GM19023 (cell line): ENCODE measurements around the gene PPP6R1.

Source experiments
- ATAC-seq: cut with Tn5 transposase; IDR thresholded peaks from one replicate; pipeline ENCODE4 v1.9.1; 2021; ENCODE audit warnings: mild to moderate bottlenecking, moderate library complexity; ENCODE audit not compliant: unreplicated experiment

PPP6R1 gene

GRCh38 chr19:55244004-55244680, 14.7 kb downstream of the PPP6R1 start:
- ATAC-seq, result no peak

- ATAC-seq, result no peak
These were observed 16.3 kb downstream of the PPP6R1 start for GRCh38 chr19:55242517-55242916.

GRCh38 chr19:55241935-55242464, 16.8 kb downstream of the PPP6R1 start:
- ATAC-seq, result no peak

DNA sequence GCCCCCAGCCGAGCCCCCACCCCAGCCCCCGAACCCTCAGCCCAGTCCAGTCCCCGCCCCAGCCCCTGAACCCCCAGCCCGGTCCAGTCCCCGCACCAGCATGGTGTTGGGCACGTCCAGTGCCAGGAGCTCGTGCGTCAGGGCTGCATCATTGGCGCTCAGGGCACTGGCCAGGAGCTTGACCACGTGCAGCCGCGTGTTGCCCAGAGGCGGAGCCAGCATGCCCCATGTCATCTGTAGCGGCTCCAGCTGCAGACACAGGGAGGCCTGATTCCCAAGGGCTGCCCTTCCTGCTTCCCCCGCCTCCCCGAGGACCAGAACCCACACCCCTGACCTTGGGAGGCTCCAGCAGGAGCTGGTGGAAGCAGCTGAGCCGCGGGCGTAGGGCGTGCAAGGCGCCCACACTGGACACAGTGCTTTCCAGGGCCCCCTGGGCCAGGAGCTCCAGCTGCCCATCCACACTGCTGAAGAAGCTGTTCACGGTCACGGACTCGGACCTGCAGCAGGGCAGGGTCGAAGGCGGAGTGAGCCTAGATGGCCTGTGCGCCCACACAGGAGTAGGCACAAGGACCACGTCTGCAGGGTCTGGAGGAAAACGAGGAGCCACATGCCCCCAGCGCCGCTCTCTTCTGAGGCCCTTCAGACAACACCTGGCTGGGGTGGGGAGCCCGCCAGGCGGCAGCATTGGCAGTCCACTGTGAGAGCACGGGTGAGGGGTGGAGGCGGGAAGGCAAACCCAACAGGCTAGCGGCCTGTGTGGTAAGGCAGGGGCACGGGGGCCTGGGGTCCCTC, 17.5 kb downstream of the PPP6R1 start:
- no peak for ATAC-seq

DNA sequence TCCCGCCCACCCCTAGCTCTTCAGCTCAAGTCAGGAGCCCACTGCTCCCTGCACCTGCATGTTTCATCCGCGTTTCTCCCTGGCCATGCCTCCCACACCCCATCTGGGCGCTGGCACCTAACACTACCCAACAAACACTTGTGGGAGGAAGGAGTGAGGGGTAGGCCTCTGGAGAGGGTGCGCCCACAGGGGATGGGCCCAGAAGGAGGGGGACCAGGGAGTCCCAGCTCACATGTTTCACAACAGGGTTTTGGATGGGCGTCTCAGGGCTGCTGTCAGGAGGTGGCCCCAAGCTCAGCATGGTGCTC, 18.1 kb downstream of the PPP6R1 start:
- ATAC-seq, result no peak

DNA sequence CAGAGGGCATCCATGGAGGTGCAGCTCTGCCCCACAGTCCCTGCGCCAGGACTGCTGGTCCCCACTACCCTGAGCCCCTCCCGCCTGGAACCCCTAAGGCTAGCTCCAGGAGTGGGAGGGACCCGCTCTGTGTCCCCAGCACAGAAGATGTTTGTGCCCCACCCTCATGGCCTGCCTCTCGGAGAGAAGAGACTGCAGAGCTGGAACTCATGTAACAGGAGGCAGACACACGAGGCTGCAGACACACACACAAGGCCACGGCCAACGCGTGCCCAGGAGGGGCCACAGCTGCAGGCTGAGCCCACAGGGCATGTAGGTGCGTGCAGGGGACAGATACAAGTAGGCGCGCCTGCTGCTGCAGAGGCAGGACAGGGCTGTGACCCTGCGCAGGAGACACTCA, 19.8 kb downstream of the PPP6R1 start:
- no peak for ATAC-seq

DNA sequence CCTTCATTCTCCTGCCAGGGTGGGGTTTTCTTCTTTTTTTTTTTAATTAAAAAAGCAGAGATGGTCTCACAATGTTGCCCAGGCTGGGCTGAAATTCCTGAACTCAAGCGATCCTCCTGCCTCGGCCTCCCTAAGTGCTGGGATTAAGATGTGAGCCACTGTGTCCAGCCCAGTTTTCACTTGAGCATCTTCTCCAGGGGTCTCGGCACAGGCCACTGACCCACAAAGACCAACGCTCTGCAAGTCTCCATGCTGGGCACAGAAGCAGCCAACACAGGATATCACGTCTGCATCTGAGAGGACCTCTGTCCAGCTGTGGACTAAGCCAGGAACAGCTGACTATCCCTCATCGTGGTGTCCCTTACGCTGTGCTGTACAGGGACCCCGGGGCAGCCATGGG, 20.8 kb downstream of the PPP6R1 start:
- no peak for ATAC-seq

- no peak for ATAC-seq
These were observed 25.8 kb downstream of the PPP6R1 start for GRCh38 chr19:55232986-55233385.

DNA sequence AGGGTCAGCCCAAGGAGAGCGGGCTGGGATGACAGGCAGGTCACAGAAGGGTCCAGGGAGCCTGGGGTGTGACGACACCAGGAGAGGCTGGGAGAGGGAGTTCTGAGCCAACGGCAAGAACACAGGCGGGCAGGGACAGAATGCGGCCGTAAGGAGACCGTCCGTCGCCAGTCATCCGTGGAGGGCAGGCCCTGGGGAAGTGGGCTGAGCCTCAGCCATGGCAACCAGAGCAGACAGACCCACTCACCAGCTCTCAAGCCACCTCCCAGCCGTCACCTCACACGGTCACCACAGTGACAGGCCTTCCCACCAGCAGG, 26.6 kb downstream of the PPP6R1 start:
- ATAC-seq, result no peak

- ATAC-seq, result no peak
These were observed 27.2 kb downstream of the PPP6R1 start for GRCh38 chr19:55231391-55232285.

- no peak for ATAC-seq
These were observed 28.0 kb downstream of the PPP6R1 start for GRCh38 chr19:55230780-55231179.

DNA sequence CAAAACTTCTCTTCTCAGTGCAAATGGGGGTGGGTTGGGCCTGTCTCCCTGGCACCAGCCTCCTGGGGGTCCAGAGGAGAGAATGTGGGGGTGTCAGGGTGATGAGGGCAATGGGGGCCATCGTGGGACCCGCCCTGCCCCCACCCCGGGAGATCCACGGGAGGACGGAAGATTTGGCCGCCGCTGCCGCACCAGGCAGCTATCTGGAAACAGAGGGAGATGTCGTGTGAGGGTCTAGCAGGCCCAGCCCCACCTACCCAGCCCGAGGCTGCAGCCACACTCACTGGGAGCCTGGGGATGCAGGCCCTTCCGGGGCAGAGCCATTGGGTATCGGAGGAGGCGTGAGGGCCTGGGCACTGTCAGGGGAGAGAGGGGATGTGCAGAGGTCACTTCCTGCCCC, 28.5 kb downstream of the PPP6R1 start:
- no peak for ATAC-seq

GRCh38 chr19:55229789-55230182, 29.0 kb downstream of the PPP6R1 start:
- no peak for ATAC-seq

DNA sequence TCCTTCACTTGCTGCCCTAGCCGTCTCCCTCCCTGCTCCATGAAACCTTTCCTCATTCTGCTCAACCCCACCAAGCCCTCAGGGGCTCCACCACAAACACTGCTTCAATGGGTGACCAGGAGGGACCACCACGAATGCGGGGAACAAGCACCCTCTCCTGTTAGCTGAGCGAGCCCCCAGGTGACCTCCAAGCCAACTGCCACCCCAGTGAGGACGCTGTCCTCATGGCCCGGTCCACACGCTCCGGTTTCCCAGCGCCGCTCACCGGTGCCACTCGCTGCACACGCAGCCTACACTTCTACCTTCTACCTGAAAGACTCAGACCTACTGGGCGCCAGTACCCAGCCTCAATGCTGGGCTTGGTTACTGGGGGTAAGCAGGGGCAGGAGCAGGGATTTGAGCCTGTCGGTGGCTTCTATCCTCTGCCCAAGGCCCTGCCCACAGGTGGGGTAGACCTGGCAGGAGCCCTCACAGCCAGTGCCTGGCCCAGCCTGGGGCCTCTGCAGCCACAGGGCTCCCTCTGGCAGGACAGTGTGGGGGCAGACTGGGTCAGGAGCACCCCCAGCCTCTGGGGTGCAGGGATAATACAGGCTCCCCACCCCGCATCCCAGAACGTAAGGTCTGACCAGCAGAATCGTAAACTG, 29.6 kb downstream of the PPP6R1 start:
- no peak for ATAC-seq

GRCh38 chr19:55228403-55229031, 30.3 kb downstream of the PPP6R1 start, which contains the start of gene TMEM86B:
Gene TMEM86B, minus strand, starts transcription at chr19:55228763. Its CDS starts 22 bp downstream, at chr19:55228741.
- ATAC-seq, result no peak

DNA sequence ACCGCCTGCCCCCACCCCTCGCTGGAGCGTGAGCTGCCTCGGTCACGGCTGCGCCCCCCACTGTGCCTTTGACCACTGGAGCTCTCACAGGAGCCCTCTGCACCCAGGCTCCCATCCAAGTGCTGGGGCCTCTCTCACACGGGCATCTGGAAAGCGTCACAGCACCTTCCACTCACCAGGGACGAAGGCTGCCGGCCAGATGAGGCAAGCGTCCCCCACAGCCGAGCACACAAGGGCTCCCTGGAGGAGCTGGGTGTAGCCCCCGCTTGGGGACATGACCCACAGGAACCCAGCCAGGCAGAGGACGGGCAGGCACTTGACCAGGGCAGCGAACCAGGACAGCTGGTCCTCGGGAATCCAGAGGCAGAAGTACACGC, 30.8 kb downstream of the PPP6R1 start:
- ATAC-seq, result no peak

GRCh38 chr19:55227241-55228014, 31.4 kb downstream of the PPP6R1 start:
- ATAC-seq, result no peak

DNA sequence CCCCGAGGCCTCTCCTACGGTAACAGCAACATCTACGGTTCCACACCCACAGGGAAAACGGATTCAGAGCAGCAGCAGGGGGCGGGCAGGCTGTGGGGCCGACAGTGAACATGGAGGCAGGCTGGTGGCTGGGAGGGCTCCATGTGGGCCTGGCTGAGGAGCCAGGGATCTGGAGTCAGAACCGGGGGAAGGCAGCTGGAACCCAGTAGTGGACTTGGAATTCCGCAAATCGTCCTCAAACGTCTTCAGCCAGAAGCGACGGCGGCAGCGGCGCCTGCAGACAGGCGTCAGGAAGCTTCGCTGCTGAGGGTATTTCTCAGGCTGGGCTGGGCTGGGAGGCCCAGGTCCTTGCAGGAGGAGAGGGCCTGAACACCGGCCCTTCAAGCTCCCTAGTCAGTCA, 32.0 kb downstream of the PPP6R1 start:
- no peak for ATAC-seq

DNA sequence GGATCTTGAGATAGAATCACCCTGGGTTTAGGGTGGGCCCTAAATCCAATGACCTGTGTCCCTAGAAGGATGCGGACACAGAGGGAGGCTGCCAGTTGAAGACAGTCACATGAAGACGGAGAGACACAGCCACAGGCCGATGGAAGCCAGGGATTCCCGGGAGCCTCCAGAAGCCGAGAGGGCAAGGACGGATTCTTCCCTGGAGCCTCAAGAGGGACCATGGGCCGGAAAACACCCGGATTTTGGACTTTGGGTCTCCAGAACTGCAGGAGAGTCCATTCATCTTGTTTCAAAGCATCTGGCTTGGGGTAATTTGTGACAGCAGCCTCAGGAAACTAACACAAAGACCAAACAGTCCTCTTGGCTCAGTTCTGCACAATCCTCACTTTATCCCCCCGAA, 32.5 kb downstream of the PPP6R1 start:
- ATAC-seq, result no peak

GRCh38 chr19:55225415-55225958, 33.3 kb downstream of the PPP6R1 start:
- no peak for ATAC-seq
